MM.1S (cell line): ENCODE results near the gene SH3GL3.
A peak's percentile ranks its signal among the peaks of the same experiment; 100 is the strongest.

Experiments used
- DNase-seq: peaks from one replicate; pipeline ENCODE4 v3.0.0-alpha.2; 2015
- H2AFZ ChIP-seq: fragments of 300-600 bp; sonication (generic); 2 replicates; pipeline ENCODE4 v1.6.0; 2016; ENCODE audit warnings: antibody characterized with exemption, low read length
- H3F3A ChIP-seq: fragments of 300-600 bp; sonication (generic); 2 replicates; pipeline ENCODE4 v1.6.1; 2016; ENCODE audit warnings: mild to moderate bottlenecking, antibody characterized with exemption, low read length, moderate library complexity, mixed read lengths; ENCODE audit not compliant: insufficient read depth
- H3K27ac ChIP-seq: fragments of 300-600 bp; sonication (generic); 2 replicates; pipeline ENCODE4 v1.5.1; 2016; ENCODE audit warnings: mild to moderate bottlenecking, low read length
- H3K27me3 ChIP-seq: fragments of 300-600 bp; sonication (generic); replicated peaks from 2 replicates; pipeline ENCODE4 v1.6.0; 2016; ENCODE audit warnings: low read length; ENCODE audit not compliant: insufficient read depth
- H3K36me3 ChIP-seq: fragments of 300-600 bp; sonication (generic); replicated peaks from 2 replicates; pipeline ENCODE4 v1.6.1; 2016; ENCODE audit warnings: mild to moderate bottlenecking, low read length, mixed read lengths; ENCODE audit not compliant: insufficient read depth
- H3K4me1 ChIP-seq: fragments of 300-600 bp; sonication (generic); 2 replicates; pipeline ENCODE4 v1.6.1; 2016; ENCODE audit warnings: low read length, mixed read lengths
- H3K4me2 ChIP-seq: fragments of 300-600 bp; sonication (generic); 2 replicates; pipeline ENCODE4 v1.6.0; 2016; ENCODE audit warnings: low read depth, low read length
- H3K4me3 ChIP-seq: fragments of 300-600 bp; sonication (generic); 2 replicates; pipeline ENCODE4 v1.5.1; 2016; ENCODE audit warnings: low read length, mixed read lengths
- H3K79me2 ChIP-seq: fragments of 300-600 bp; sonication (generic); 2 replicates; pipeline ENCODE4 v1.6.1; 2016; ENCODE audit warnings: mixed run types, low read length, mixed read lengths
- H3K9ac ChIP-seq: fragments of 300-600 bp; sonication (generic); 2 replicates; pipeline ENCODE4 v1.6.1; 2016; ENCODE audit warnings: low read length, mixed read lengths
- H3K9me2 ChIP-seq: fragments of 300-600 bp; sonication (generic); replicated peaks from 2 replicates; pipeline ENCODE4 v1.6.1; 2016; ENCODE audit warnings: mild to moderate bottlenecking, low read length, mixed read lengths; ENCODE audit not compliant: insufficient read depth
- H3K9me3 ChIP-seq: fragments of 300-600 bp; sonication (generic); replicated peaks from 2 replicates; pipeline ENCODE4 v1.6.1; 2016; ENCODE audit warnings: mild to moderate bottlenecking, low read length, mixed read lengths; ENCODE audit not compliant: insufficient read depth
- H4K20me1 ChIP-seq: fragments of 300-600 bp; sonication (generic); 2 replicates; pipeline ENCODE4 v1.6.1; 2016; ENCODE audit warnings: mild to moderate bottlenecking, low read length, moderate library complexity, mixed read lengths; ENCODE audit not compliant: insufficient read depth
- EZH2 ChIP-seq: fragments of 300-600 bp; sonication (generic); optimal IDR thresholded peaks from 2 replicates; pipeline ENCODE3; 2017; ENCODE audit warnings: low read depth, mild to moderate bottlenecking, antibody characterized with exemption, low read length, mixed read lengths
- EZH2phosphoT487 ChIP-seq: fragments of 300-600 bp; sonication (generic); IDR thresholded peaks from 2 replicates; pipeline ENCODE4 v1.6.1; 2018; ENCODE audit warnings: antibody characterized with exemption, low read length
- TF ChIP-seq, protein P1 (sequence below): fragments of 300-600 bp; sonication (generic); IDR thresholded peaks from 2 replicates; pipeline ENCODE4 v1.5.1; 2016; ENCODE audit warnings: antibody characterized with exemption, low read length, mixed read lengths

Gene SH3GL3

DNA sequence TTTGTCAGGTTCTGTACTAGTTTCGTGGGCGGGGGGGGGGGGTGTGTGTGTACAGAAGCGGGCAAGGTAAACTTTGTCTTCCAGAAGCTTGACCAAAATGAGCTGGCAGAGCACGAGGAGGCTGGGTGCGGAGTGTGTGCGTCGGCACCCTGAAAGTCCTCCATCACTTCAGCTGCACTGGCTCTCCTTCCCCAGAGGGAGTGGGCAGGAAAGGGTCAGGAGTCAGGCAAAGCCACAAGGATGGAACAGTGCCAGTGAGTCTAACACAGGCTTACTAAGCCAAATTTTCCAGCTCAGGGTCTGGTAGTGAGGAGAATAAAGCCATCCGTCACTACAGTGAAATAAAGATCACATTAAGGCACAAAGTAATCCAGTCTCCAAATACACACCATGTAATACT lies 11.9 kb upstream of the SH3GL3 start:
- no peaks in the 10 kb centered on the region for H4K20me1 ChIP-seq
- H3K4me2 ChIP-seq, result no peak overlapping the region
- DNase-seq, result no peak
- no peak overlapping the region for H3K4me3 ChIP-seq
- H3K4me1 ChIP-seq, result no peaks in the 10 kb centered on the region
- H3K79me2 ChIP-seq, result no peaks in the 10 kb centered on the region
- no peaks in the 10 kb centered on the region for H3K9me2 ChIP-seq
- no peaks in the 10 kb centered on the region for H3F3A ChIP-seq
- H2AFZ ChIP-seq, result no peak overlapping the region
- H3K36me3 ChIP-seq, result no peaks in the 10 kb centered on the region
- H3K9me3 ChIP-seq, result no peaks in the 10 kb centered on the region
- H3K9ac ChIP-seq, result no peak overlapping the region
- no peak overlapping the region for H3K27ac ChIP-seq
- TF ChIP-seq, protein P1, sequence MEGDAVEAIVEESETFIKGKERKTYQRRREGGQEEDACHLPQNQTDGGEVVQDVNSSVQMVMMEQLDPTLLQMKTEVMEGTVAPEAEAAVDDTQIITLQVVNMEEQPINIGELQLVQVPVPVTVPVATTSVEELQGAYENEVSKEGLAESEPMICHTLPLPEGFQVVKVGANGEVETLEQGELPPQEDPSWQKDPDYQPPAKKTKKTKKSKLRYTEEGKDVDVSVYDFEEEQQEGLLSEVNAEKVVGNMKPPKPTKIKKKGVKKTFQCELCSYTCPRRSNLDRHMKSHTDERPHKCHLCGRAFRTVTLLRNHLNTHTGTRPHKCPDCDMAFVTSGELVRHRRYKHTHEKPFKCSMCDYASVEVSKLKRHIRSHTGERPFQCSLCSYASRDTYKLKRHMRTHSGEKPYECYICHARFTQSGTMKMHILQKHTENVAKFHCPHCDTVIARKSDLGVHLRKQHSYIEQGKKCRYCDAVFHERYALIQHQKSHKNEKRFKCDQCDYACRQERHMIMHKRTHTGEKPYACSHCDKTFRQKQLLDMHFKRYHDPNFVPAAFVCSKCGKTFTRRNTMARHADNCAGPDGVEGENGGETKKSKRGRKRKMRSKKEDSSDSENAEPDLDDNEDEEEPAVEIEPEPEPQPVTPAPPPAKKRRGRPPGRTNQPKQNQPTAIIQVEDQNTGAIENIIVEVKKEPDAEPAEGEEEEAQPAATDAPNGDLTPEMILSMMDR, result no peak
- no peak for TF ChIP-seq EZH2phosphoT487
- no peak for TF ChIP-seq EZH2
- H3K27me3 ChIP-seq, result no peaks in the 10 kb centered on the region

DNA sequence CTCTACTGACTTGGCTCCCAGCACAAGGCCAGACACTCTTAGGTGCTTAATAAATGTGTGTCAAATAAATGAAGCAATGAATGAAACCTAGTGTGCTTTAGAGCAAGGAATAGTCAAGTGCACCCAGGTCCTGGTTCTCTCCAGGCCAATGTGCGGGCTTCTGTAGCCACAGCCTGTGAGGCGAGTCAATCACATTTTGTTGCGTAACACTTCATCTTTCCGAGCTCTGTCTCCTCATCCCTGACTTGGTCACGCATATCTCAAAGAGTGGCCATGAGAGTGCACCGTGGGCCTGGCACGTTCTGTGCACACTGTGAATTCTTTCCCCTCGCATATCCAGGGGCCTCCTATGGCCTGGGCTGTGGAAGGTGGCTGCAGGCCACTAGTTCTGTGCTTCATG lies 11.4 kb upstream of the SH3GL3 start:
- Histone ChIP-seq H3K9me3 (no peaks in the 10 kb centered on the region), H3K9ac (no peak overlapping the region), H3K4me3 (no peak overlapping the region), H3K79me2 (no peaks in the 10 kb centered on the region), H3F3A (no peaks in the 10 kb centered on the region), H3K9me2 (no peaks in the 10 kb centered on the region), H3K4me1 (no peaks in the 10 kb centered on the region), H3K27me3 (no peaks in the 10 kb centered on the region), H3K4me2 (no peak overlapping the region), H3K36me3 (no peaks in the 10 kb centered on the region), H4K20me1 (no peaks in the 10 kb centered on the region), H2AFZ (no peak overlapping the region), H3K27ac (no peak overlapping the region)
- TF ChIP-seq EZH2phosphoT487, result no peak
- TF ChIP-seq EZH2, result no peak
- TF ChIP-seq, protein P1, result no peak
- DNase-seq, result no peak

DNA sequence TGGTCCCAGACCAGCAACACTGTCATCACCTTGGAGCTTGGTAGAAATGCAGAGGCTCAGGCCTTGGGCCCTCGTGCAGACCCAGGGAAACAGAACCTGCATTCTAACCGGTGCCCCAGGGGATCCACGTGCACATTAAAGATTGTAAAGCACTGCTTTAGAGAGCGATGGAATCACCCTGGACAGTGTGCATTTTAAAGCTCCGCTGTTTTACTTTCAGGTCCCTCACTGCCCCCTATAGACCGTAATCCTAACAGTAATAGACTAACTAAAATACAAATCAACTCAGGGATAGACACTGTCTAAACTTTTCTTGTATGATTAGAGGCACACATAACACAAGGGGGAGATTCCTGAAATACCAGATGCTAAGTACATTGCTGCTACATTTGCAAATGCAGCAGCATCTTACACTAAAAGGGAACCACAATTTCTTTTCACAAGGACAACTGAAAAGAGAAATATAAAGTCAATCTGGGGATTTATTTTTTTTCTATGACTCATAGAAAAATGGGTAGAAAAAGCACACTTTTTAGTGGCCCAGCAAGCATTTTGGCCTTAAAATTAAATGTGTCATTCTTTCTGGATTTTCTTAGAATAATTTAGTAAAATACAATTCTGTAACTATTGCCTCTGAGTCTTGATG lies 10.5 kb upstream of the SH3GL3 start:
- Histone ChIP-seq H3K9me2 (no peaks in the 10 kb centered on the region), H3K4me1 (no peaks in the 10 kb centered on the region), H3K79me2 (no peaks in the 10 kb centered on the region), H3K9ac (no peak overlapping the region), H3K27me3 (no peaks in the 10 kb centered on the region), H3K4me2 (no peak overlapping the region), H4K20me1 (no peaks in the 10 kb centered on the region), H3K9me3 (no peaks in the 10 kb centered on the region), H3F3A (no peaks in the 10 kb centered on the region), H3K4me3 (no peak overlapping the region), H3K27ac (no peak overlapping the region), H3K36me3 (no peaks in the 10 kb centered on the region), H2AFZ (no peak overlapping the region)
- TF ChIP-seq EZH2, result no peak
- TF ChIP-seq, protein P1, result peak; percentile 13; the same call in 1 of the 2 replicates
- DNase-seq, result no peak
